SK-N-SH treated with all-trans-retinoic acid at 6 μM for 48 hours (cell line): ENCODE data around the gene TPM4.

Experiments used
- ATAC-seq: fragments of 200-7000 bp; cut with Tn5 transposase; 3 replicates; pipeline ENCODE4 v1.9.1; 2020; ENCODE audit warnings: mild to moderate bottlenecking, moderate library complexity
- ARNTL ChIP-seq: fragments of 450-650 bp; formaldehyde crosslinking; IDR thresholded peaks from 2 replicates; pipeline ENCODE4 v1.5.0; 2020; ENCODE audit warnings: low read depth, mild to moderate bottlenecking, moderate library complexity, borderline replicate concordance
- BACH2 ChIP-seq: fragments of 250-450 bp; sonication (Bioruptor Pico); IDR thresholded peaks from 2 replicates; pipeline ENCODE4 v1.9.0; 2021; ENCODE audit warnings: mild to moderate bottlenecking, borderline replicate concordance
- CSDC2 ChIP-seq: fragments of 250-450 bp; sonication (Bioruptor Pico); IDR thresholded peaks from 2 replicates; pipeline ENCODE4 v1.5.0; 2020; ENCODE audit warnings: mild to moderate bottlenecking, moderate library complexity
- CSRNP3 ChIP-seq: fragments of 250-450 bp; sonication (Bioruptor Pico); IDR thresholded peaks from 2 replicates; pipeline ENCODE4 v1.5.1; 2021; ENCODE audit warnings: mild to moderate bottlenecking, moderate library complexity
- ESRRG ChIP-seq: fragments of 250-450 bp; sonication (Bioruptor Pico); IDR thresholded peaks from 2 replicates; pipeline ENCODE4 v1.6.1; 2021; ENCODE audit warnings: mild to moderate bottlenecking
- GLIS3 ChIP-seq: fragments of 250-450 bp; sonication (Bioruptor Pico); IDR thresholded peaks from 2 replicates; pipeline ENCODE4 v1.5.0; 2020; ENCODE audit warnings: mild to moderate bottlenecking, moderate library complexity
- ISL1 ChIP-seq: fragments of 250-450 bp; sonication (Bioruptor Pico); IDR thresholded peaks from 2 replicates; pipeline ENCODE4 v2.1.2; 2022; ENCODE audit warnings: mild to moderate bottlenecking, moderate library complexity
- PPARA ChIP-seq: fragments of 250-450 bp; sonication (Bioruptor Pico); IDR thresholded peaks from 2 replicates; pipeline ENCODE4 v1.5.0; 2020; ENCODE audit warnings: mild to moderate bottlenecking, borderline replicate concordance
- RARB ChIP-seq: fragments of 250-450 bp; sonication (Bioruptor Pico); IDR thresholded peaks from 2 replicates; pipeline ENCODE4 v1.8.0; 2021; ENCODE audit warnings: mild to moderate bottlenecking, moderate library complexity
- TCF4 ChIP-seq: fragments of 250-450 bp; sonication (Bioruptor Pico); IDR thresholded peaks from 2 replicates; pipeline ENCODE4 v1.8.0; 2021; ENCODE audit warnings: mild to moderate bottlenecking, moderate library complexity, borderline replicate concordance
- TOX ChIP-seq: fragments of 250-450 bp; sonication (Bioruptor Pico); IDR thresholded peaks from 2 replicates; pipeline ENCODE4 v1.8.0; 2021; ENCODE audit warnings: mild to moderate bottlenecking, moderate library complexity, borderline replicate concordance
- ZC3H10 ChIP-seq: fragments of 250-450 bp; sonication (Bioruptor Pico); IDR thresholded peaks from 2 replicates; pipeline ENCODE4 v1.5.1; 2021; ENCODE audit warnings: mild to moderate bottlenecking, moderate library complexity
- ZFP30 ChIP-seq: fragments of 450-650 bp; formaldehyde crosslinking; IDR thresholded peaks from 2 replicates; pipeline ENCODE4 v1.5.0; 2022; ENCODE audit warnings: mild to moderate bottlenecking, moderate library complexity
- ZNF565 ChIP-seq: fragments of 450-650 bp; formaldehyde crosslinking; conservative IDR thresholded peaks from 2 replicates; pipeline ENCODE4 v1.5.0; 2020; ENCODE audit warnings: low read depth, mild to moderate bottlenecking, moderate library complexity
- ZNF8 ChIP-seq: fragments of 450-650 bp; formaldehyde crosslinking; IDR thresholded peaks from 2 replicates; pipeline ENCODE4 v1.5.0; 2020; ENCODE audit warnings: mild to moderate bottlenecking, moderate library complexity
- TF ChIP-seq, protein P1 (sequence below): fragments of 250-450 bp; sonication (Bioruptor Pico); IDR thresholded peaks from 2 replicates; pipeline ENCODE4 v1.8.0; 2020; ENCODE audit warnings: mild to moderate bottlenecking, moderate library complexity, borderline replicate concordance
- TF ChIP-seq, protein P2 (sequence below): fragments of 250-450 bp; sonication (Bioruptor Pico); IDR thresholded peaks from 2 replicates; pipeline ENCODE4 v1.5.1; 2020; ENCODE audit warnings: low read depth, mild to moderate bottlenecking, moderate library complexity

The TPM4 gene

DNA sequence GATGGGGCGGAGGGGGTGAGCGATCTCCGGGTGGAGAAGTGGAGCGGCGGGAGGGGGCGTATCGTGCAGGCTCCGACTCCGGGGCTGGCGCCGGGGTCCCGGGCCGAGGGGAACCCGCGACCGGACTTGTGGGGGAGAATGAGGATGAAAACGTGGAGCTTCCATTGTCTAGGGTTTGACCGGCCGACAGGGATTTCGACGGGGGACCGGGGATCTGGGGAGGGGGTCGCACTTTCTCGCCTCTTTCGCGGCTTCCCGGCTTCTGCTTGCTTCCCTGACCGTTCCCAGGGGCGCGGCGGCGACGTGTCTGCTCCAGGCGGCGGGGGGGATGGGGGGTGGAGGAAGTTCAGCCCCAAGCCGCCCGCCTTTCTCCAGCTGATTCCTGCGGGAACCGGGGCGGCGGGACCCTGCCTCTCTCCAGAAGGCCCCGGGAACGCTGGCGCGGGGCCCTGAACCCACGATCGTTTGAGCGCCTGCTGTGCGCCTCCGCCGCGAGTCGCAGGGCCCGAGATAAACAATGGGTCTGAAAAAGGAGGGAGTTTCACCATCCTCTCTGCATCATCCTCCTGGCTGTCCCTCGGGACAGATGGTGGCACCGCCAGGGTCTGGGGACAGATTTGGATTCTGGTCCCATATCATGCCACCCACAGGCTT is 790 bp downstream of the TPM4 start:
- TF ChIP-seq TOX (CRISPR knock-in tag) = no peak
- no peak for TF ChIP-seq PPARA (CRISPR knock-in tag)
- TF ChIP-seq, protein P1, sequence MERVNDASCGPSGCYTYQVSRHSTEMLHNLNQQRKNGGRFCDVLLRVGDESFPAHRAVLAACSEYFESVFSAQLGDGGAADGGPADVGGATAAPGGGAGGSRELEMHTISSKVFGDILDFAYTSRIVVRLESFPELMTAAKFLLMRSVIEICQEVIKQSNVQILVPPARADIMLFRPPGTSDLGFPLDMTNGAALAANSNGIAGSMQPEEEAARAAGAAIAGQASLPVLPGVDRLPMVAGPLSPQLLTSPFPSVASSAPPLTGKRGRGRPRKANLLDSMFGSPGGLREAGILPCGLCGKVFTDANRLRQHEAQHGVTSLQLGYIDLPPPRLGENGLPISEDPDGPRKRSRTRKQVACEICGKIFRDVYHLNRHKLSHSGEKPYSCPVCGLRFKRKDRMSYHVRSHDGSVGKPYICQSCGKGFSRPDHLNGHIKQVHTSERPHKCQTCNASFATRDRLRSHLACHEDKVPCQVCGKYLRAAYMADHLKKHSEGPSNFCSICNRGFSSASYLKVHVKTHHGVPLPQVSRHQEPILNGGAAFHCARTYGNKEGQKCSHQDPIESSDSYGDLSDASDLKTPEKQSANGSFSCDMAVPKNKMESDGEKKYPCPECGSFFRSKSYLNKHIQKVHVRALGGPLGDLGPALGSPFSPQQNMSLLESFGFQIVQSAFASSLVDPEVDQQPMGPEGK (CRISPR knock-in tag) = no peak
- TF ChIP-seq, protein P2, sequence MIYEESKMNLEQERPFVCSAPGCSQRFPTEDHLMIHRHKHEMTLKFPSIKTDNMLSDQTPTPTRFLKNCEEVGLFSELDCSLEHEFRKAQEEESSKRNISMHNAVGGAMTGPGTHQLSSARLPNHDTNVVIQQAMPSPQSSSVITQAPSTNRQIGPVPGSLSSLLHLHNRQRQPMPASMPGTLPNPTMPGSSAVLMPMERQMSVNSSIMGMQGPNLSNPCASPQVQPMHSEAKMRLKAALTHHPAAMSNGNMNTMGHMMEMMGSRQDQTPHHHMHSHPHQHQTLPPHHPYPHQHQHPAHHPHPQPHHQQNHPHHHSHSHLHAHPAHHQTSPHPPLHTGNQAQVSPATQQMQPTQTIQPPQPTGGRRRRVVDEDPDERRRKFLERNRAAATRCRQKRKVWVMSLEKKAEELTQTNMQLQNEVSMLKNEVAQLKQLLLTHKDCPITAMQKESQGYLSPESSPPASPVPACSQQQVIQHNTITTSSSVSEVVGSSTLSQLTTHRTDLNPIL (CRISPR knock-in tag) = no peak
- no peak for TF ChIP-seq BACH2 (CRISPR knock-in tag)
- no peak for ATAC-seq

DNA sequence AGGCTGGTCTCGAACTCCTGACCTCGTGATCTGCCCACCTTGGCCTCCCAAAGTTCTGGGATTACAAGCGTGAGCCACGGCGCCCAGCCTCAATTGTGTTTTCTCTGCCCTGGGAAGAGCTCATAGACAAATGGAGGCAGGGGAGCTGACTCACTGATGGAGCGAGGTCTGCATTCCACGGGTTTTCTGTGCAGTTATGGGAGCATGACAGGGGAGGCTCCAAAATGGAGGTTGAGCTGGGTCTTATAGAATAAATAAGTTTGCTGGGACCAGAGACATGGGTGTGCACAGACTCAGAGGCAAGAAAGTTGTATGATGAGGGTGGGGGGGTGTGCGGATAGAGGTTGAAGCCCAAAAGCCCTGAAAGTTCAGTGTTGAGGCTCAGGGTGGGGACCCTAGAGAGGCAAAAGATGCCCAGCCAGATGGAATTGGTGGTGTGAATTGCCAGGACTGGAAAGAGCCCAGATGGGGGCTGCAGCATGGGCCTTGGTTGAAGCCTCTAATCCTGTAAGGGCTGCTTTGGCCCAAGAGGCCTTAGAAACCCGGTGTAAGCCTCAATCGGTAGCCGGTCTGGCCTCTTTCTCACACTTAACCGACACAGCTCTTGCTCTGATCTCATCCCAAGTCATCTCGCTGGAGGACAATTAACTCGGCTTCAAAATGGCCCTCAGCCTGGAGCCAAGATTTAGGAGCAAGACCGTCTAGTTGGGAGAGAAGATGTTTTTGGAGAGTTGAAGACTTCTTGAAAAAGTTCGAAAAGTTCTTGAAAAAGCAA is 1.9 kb downstream of the TPM4 start:
- no peak for TF ChIP-seq GLIS3
- no peak for TF ChIP-seq ESRRG (CRISPR knock-in tag)
- TF ChIP-seq ZNF8 (CRISPR knock-in tag) = no peak
- TF ChIP-seq CSRNP3 = no peak
- 0 out of 2 replicates have a peak, but pooled peaks have one; percentile 37 for TF ChIP-seq CSDC2 (CRISPR knock-in tag)
- TF ChIP-seq ZNF565 (CRISPR knock-in tag) = no peak
- TF ChIP-seq, protein P2 (CRISPR knock-in tag) = no peak

DNA sequence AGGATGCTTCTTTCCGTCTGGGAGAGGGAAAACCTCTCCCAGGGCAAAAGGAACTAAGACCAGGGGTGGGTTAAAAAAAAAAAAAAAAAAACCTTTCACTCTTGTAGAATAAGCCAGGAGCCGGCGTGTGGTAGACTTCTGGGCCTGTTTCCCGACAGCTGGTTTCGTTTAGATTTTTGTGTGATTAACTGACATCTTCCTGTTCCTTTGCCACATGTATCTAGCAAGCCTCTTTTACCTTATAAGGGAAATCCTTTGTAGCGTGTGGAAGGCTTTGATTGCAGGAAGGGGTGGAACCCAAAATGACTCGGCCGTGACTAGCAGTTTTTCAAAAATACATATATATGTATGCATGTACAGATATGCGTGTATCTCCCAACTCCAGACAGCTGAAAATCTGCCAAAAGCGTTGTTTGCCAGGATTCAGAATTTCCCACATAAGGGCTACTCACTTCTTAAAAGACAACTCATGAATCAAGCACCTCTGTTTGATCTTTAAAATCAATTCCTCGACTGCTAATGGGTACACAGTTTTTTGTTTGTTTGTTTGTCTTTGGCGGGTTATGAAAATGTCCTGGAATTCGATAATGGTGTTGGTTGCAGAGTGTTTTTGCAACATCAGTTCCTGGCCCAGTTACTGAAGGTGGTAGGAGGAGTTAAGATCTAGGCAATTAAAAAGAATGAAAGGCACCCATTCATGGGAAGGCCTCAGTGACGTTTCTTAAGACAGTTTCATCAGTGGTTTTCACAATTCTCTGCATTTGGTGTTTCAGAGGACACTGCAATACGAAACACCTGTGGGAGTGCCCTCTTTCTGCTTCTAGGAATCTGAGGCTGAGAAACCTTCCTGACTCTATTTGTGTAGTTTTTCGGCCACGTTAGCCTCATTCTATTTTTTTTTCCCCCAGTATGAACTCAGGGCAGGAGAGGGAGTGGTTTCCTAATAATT is 2.7 kb downstream of the TPM4 start:
- TF ChIP-seq TCF4 (CRISPR knock-in tag) (peak; percentile 76; the same call in 1 of the 2 replicates), ISL1 (CRISPR knock-in tag) (peak; percentile 34; the same call in 1 of the 2 replicates), ARNTL (CRISPR knock-in tag) (no peak), ZFP30 (CRISPR knock-in tag) (no peak)
- peak; percentile 77 for ATAC-seq

More for the DNA sequence above, 1.9 kb downstream of the TPM4 start:
- ATAC-seq = peak; percentile 7

GRCh38 chr19:16084067-16084685 is 7.9 kb downstream of the TPM4 start:
- no peak for ATAC-seq

More at GRCh38 chr19:16084067-16084685, 7.9 kb downstream of the TPM4 start:
- TF ChIP-seq ARNTL (CRISPR knock-in tag) = no peak
- TF ChIP-seq CSDC2 (CRISPR knock-in tag) = no peak
- no peak for TF ChIP-seq GLIS3
- no peak for TF ChIP-seq ZNF8 (CRISPR knock-in tag)
- TF ChIP-seq BACH2 (CRISPR knock-in tag) = no peak
- no peak for TF ChIP-seq ZC3H10 (CRISPR knock-in tag)
- TF ChIP-seq RARB = no peak
- TF ChIP-seq, protein P2 (CRISPR knock-in tag) = no peak
